HepG2 (cell line): ENCODE results near the gene LRRC74A. TPM values are rescaled to one million over a fixed set of nuclear protein-coding genes. Genes with fewer than 3 reads are reported as not detected.
A peak's percentile ranks its signal among the peaks of the same experiment; 100 is the strongest.

Source experiments
- BCL6 ChIP-seq: IDR thresholded peaks from 2 replicates; pipeline ENCODE4 v1.6.1; 2016; ENCODE audit warnings: missing genetic modification reagents, missing compliant biosample characterization
- FOXA3 ChIP-seq: IDR thresholded peaks from 2 replicates; pipeline ENCODE4 v1.6.1; 2016; ENCODE audit warnings: missing genetic modification reagents, missing compliant biosample characterization
- GATAD2A ChIP-seq: IDR thresholded peaks from 2 replicates; pipeline ENCODE4 v1.6.1; 2016
- HDAC6 ChIP-seq: fragments of 200-600 bp; sonication (generic); IDR thresholded peaks from 2 replicates; pipeline ENCODE4 v1.7.0; 2017; ENCODE audit warnings: mild to moderate bottlenecking, antibody characterized with exemption, low read length, low read depth
- NCOR1 ChIP-seq: fragments of 200-600 bp; sonication (generic); IDR thresholded peaks from 2 replicates; pipeline ENCODE4 v1.7.0; 2017; ENCODE audit warnings: antibody characterized with exemption, low read length, borderline replicate concordance
- RXRB ChIP-seq: IDR thresholded peaks from 2 replicates; pipeline ENCODE4 v1.6.1; 2016; ENCODE audit warnings: borderline replicate concordance, missing genetic modification reagents, missing compliant biosample characterization
- SALL1 ChIP-seq: sonication (generic); formaldehyde crosslinking; IDR thresholded peaks from 2 replicates; pipeline ENCODE4 v1.8.0; 2022; ENCODE audit warnings: mild to moderate bottlenecking, missing genetic modification reagents
- SIX4 ChIP-seq: sonication (generic); formaldehyde crosslinking; IDR thresholded peaks from 2 replicates; pipeline ENCODE4 v1.4.0; 2020; ENCODE audit warnings: missing genetic modification reagents
- TAF15 ChIP-seq: fragments of 200-400 bp; formaldehyde crosslinking; IDR thresholded peaks from one replicate; pipeline ENCODE4 v1.6.1; 2018; ENCODE audit warnings: mild to moderate bottlenecking, low read depth, low read length; ENCODE audit not compliant: poor library complexity, severe bottlenecking
- ZNF350 ChIP-seq: sonication (generic); formaldehyde crosslinking; IDR thresholded peaks from 2 replicates; pipeline ENCODE4 v1.4.0; 2020; ENCODE audit warnings: mild to moderate bottlenecking, low read depth, missing genetic modification reagents, borderline replicate concordance
- polyA plus RNA-seq, 8 experiments: library from polyadenylated mRNA; depleted of rRNA in 3 of 8; stranded (reverse) in 7 of 8; unstranded in 1 of 8; fragments of >200 nt; fragmentation: Illumina TruSeq in 4 of 8; extraction: Trizol in 4 of 8; gene quantifications; 2 replicates each; pipeline versions ENCODE4 v1.2.1 to v1.2.3, GENCODE V29; 2011 to 2016; ENCODE audit warnings: low read depth in 4 of 8, missing spikeins in 1 of 8, mixed read lengths in 1 of 8; ENCODE audit not compliant: insufficient read depth in 1 of 8
- total RNA-seq, 5 experiments: library from RNA; depleted of rRNA; stranded (reverse); fragments of >200 nt; fragmentation: Illumina TruSeq; extraction: Trizol; gene quantifications; 2 replicates each; pipeline ENCODE4 v1.2.3, GENCODE V29; 2016; ENCODE audit warnings: low read depth in 1 of 5
- TF ChIP-seq, protein P1 (sequence below): IDR thresholded peaks from 2 replicates; pipeline ENCODE4 v1.4.0; 2020; ENCODE audit warnings: mild to moderate bottlenecking, missing genetic modification reagents
- TF ChIP-seq, protein P2 (sequence below): IDR thresholded peaks from 2 replicates; pipeline ENCODE4 v1.6.1; 2016; ENCODE audit warnings: control low read depth
- TF ChIP-seq, protein P3 (sequence below): sonication (generic); formaldehyde crosslinking; conservative IDR thresholded peaks from 2 replicates; pipeline ENCODE4 v1.4.0; 2020; ENCODE audit warnings: mild to moderate bottlenecking, missing genetic modification reagents, moderate library complexity
- TF ChIP-seq, protein P4 (sequence below): IDR thresholded peaks from 2 replicates; pipeline ENCODE4 v1.6.1; 2016; ENCODE audit warnings: low read depth, control low read depth
- TF ChIP-seq, protein P5 (sequence below): sonication (generic); formaldehyde crosslinking; IDR thresholded peaks from 2 replicates; pipeline ENCODE4 v1.4.0; 2020; ENCODE audit warnings: missing genetic modification reagents
- TF ChIP-seq, protein P6 (sequence below): sonication (generic); formaldehyde crosslinking; IDR thresholded peaks from 2 replicates; pipeline ENCODE4 v1.8.0; 2022; ENCODE audit warnings: low read depth, missing genetic modification reagents

LRRC74A gene
- total and polyA plus RNA-seq, 2 of the 13 experiments (the other 11 are each of a cell fraction or from before 2014, with no cell fraction given) = not detected

DNA sequence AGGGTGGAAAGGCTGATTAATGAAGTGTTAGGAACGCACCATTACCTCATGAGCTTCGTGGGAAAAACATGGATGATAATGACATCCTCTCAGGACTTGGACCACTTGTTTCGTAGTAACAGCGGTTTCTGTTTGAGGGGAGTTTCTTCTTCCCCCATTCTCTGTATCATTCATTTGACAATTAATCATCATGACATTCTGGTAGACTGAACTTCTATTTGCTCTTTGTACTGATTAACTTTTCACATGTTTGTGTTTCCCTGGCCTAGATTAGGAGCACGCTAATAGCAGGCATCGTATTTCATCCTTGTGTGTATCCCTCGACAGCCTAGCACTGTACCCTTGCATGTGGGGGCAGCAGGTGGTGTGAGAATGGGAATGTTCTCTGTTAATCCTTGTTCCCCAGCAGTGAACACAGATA is 8.0 kb downstream of the LRRC74A start (continued):
- TF ChIP-seq, protein P1, sequence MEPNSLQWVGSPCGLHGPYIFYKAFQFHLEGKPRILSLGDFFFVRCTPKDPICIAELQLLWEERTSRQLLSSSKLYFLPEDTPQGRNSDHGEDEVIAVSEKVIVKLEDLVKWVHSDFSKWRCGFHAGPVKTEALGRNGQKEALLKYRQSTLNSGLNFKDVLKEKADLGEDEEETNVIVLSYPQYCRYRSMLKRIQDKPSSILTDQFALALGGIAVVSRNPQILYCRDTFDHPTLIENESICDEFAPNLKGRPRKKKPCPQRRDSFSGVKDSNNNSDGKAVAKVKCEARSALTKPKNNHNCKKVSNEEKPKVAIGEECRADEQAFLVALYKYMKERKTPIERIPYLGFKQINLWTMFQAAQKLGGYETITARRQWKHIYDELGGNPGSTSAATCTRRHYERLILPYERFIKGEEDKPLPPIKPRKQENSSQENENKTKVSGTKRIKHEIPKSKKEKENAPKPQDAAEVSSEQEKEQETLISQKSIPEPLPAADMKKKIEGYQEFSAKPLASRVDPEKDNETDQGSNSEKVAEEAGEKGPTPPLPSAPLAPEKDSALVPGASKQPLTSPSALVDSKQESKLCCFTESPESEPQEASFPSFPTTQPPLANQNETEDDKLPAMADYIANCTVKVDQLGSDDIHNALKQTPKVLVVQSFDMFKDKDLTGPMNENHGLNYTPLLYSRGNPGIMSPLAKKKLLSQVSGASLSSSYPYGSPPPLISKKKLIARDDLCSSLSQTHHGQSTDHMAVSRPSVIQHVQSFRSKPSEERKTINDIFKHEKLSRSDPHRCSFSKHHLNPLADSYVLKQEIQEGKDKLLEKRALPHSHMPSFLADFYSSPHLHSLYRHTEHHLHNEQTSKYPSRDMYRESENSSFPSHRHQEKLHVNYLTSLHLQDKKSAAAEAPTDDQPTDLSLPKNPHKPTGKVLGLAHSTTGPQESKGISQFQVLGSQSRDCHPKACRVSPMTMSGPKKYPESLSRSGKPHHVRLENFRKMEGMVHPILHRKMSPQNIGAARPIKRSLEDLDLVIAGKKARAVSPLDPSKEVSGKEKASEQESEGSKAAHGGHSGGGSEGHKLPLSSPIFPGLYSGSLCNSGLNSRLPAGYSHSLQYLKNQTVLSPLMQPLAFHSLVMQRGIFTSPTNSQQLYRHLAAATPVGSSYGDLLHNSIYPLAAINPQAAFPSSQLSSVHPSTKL (CRISPR knock-in tag) = 0 out of 2 replicates have a peak, but pooled peaks have one; percentile 19
- TF ChIP-seq, protein P2, sequence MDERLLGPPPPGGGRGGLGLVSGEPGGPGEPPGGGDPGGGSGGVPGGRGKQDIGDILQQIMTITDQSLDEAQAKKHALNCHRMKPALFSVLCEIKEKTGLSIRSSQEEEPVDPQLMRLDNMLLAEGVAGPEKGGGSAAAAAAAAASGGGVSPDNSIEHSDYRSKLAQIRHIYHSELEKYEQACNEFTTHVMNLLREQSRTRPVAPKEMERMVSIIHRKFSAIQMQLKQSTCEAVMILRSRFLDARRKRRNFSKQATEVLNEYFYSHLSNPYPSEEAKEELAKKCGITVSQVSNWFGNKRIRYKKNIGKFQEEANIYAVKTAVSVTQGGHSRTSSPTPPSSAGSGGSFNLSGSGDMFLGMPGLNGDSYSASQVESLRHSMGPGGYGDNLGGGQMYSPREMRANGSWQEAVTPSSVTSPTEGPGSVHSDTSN (CRISPR knock-in tag) = peak; percentile 43; the same call in 1 of the 2 replicates
- peak; percentile 89 for TF ChIP-seq BCL6
- no peak for TF ChIP-seq ZNF350
- TF ChIP-seq FOXA3 = peak; percentile 47
- no peak for TF ChIP-seq HDAC6
- TF ChIP-seq, protein P3, sequence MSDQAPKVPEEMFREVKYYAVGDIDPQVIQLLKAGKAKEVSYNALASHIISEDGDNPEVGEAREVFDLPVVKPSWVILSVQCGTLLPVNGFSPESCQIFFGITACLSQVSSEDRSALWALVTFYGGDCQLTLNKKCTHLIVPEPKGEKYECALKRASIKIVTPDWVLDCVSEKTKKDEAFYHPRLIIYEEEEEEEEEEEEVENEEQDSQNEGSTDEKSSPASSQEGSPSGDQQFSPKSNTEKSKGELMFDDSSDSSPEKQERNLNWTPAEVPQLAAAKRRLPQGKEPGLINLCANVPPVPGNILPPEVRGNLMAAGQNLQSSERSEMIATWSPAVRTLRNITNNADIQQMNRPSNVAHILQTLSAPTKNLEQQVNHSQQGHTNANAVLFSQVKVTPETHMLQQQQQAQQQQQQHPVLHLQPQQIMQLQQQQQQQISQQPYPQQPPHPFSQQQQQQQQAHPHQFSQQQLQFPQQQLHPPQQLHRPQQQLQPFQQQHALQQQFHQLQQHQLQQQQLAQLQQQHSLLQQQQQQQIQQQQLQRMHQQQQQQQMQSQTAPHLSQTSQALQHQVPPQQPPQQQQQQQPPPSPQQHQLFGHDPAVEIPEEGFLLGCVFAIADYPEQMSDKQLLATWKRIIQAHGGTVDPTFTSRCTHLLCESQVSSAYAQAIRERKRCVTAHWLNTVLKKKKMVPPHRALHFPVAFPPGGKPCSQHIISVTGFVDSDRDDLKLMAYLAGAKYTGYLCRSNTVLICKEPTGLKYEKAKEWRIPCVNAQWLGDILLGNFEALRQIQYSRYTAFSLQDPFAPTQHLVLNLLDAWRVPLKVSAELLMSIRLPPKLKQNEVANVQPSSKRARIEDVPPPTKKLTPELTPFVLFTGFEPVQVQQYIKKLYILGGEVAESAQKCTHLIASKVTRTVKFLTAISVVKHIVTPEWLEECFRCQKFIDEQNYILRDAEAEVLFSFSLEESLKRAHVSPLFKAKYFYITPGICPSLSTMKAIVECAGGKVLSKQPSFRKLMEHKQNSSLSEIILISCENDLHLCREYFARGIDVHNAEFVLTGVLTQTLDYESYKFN (CRISPR knock-in tag) = peak; percentile 43; the same call in 1 of the 2 replicates
- peak; percentile 94 for TF ChIP-seq SIX4 (CRISPR knock-in tag)
- TF ChIP-seq RXRB (CRISPR knock-in tag) = 0 out of 2 replicates have a peak, but pooled peaks have one; percentile 19
- TF ChIP-seq, protein P4, sequence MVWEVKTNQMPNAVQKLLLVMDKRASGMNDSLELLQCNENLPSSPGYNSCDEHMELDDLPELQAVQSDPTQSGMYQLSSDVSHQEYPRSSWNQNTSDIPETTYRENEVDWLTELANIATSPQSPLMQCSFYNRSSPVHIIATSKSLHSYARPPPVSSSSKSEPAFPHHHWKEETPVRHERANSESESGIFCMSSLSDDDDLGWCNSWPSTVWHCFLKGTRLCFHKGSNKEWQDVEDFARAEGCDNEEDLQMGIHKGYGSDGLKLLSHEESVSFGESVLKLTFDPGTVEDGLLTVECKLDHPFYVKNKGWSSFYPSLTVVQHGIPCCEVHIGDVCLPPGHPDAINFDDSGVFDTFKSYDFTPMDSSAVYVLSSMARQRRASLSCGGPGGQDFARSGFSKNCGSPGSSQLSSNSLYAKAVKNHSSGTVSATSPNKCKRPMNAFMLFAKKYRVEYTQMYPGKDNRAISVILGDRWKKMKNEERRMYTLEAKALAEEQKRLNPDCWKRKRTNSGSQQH (CRISPR knock-in tag) = no peak
- TF ChIP-seq, protein P5, sequence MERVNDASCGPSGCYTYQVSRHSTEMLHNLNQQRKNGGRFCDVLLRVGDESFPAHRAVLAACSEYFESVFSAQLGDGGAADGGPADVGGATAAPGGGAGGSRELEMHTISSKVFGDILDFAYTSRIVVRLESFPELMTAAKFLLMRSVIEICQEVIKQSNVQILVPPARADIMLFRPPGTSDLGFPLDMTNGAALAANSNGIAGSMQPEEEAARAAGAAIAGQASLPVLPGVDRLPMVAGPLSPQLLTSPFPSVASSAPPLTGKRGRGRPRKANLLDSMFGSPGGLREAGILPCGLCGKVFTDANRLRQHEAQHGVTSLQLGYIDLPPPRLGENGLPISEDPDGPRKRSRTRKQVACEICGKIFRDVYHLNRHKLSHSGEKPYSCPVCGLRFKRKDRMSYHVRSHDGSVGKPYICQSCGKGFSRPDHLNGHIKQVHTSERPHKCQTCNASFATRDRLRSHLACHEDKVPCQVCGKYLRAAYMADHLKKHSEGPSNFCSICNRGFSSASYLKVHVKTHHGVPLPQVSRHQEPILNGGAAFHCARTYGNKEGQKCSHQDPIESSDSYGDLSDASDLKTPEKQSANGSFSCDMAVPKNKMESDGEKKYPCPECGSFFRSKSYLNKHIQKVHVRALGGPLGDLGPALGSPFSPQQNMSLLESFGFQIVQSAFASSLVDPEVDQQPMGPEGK (CRISPR knock-in tag) = peak; percentile 30; the same call in 1 of the 2 replicates
- no peak for TF ChIP-seq TAF15
- TF ChIP-seq SALL1 (CRISPR knock-in tag) = peak; percentile 19; the same call in 1 of the 2 replicates
- TF ChIP-seq NCOR1 = peak; percentile 53; the same call in 1 of the 2 replicates
- peak; percentile 21; the same call in 1 of the 2 replicates for TF ChIP-seq GATAD2A (CRISPR knock-in tag)
- TF ChIP-seq, protein P6, sequence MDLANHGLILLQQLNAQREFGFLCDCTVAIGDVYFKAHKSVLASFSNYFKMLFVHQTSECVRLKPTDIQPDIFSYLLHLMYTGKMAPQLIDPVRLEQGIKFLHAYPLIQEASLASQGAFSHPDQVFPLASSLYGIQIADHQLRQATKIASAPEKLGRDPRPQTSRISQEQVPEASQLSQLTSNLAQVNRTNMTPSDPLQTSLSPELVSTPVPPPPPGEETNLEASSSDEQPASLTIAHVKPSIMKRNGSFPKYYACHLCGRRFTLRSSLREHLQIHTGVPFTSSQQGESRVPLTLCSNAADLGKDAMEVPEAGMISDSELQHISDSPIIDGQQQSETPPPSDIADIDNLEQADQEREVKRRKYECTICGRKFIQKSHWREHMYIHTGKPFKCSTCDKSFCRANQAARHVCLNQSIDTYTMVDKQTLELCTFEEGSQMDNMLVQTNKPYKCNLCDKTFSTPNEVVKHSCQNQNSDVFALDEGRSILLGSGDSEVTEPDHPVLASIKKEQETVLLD (CRISPR knock-in tag) = no peak
